Myocyte (in vitro differentiated cells): ENCODE measurements around the gene PMM2. TPM values are rescaled to one million over a fixed set of nuclear protein-coding genes. Genes with fewer than 3 reads are reported as not detected.

Experiments
- DNase-seq: peaks from one replicate; pipeline ENCODE4 v3.0.0-alpha.2; 2012; ENCODE audit warnings: low read depth
- total RNA-seq: library from RNA; depleted of rRNA; stranded (reverse); fragments of >200 nt; gene quantifications from 2 replicates; pipeline ENCODE4 v1.2.3, GENCODE V29; 2014

The PMM2 gene
- total RNA-seq, 1 donor from 2014 or later: 30.8 TPM

- DNase-seq: peak; percentile 94
Measured at GRCh38 chr16:8885674-8886592, 88.3 kb downstream of the PMM2 start.

DNA sequence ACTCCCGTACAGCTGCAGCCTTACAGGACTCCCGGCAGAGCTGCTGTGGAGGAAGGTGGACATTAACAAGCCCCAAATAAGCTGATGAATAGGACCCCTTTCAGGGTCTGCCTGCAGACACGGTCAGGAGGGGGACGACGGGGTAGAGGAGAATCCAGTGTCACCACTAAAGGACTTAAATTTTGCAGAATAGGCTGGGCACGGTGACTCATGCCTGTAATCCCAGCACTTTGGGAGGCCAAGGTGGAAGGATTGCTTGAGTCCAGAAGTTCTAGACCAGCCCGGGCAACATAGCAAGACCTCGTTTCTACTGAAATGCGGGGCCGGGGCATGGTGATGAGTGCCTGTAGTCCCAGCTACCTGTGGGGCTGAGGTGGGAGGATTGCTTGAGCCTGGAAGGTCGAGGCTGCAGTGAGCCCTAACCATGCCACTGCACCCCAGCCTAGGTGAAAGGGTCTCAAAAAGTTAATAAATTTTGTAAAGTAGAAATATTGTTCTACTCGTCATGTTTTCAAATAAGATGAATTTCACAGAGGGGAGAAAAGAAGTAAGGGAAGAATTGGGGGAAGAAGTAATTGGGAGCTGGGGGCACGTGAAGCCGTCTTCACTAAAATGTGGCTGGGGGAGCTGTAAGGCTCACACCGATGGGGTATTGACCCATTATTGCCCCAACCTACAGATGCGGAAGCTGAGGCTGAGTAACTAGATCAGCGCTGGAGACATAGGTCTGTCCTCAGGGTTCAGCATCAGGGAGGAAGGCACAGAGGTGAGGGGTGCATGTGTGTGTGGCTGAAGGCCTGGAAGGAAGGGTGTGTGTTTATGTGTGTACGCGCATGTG is 89.2 kb downstream of the PMM2 start:
- no peak for DNase-seq

GRCh38 chr16:8887431-8887765 is 89.8 kb downstream of the PMM2 start:
- no peak for DNase-seq

DNA sequence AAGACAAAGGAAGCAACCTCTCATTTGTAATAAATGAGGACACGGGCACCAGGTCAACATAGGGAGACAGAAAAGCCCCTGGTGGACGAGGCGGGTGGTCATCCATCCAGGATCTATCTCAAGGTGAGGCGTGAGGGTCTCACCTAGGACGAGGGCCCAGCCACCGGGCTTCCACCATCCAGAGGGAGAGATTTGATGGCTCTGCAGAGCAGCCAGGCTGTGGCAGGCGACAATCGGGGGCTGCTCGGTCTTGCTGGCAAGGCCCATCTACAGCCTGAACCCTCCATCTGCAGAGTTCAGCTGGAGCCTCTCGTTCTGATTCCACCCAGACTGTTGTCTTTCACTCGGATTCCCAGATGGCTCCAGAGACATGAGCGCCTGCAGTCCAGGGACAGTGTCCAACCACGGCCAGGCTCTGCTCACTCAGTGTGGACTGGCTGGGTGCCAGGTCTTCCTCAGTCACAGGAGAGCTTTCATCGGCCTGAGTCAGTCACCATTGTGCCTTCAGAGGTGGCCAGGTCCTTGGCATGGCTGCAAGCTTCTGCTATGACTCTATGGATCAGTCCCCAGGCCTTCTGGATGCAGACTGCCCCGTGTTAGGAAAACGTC is 90.4 kb downstream of the PMM2 start:
- DNase-seq: peak; percentile 95

GRCh38 chr16:8888951-8889892 is 91.6 kb downstream of the PMM2 start:
- no peak for DNase-seq

GRCh38 chr16:8889893-8890548 is 92.4 kb downstream of the PMM2 start:
- DNase-seq: no peak

DNA sequence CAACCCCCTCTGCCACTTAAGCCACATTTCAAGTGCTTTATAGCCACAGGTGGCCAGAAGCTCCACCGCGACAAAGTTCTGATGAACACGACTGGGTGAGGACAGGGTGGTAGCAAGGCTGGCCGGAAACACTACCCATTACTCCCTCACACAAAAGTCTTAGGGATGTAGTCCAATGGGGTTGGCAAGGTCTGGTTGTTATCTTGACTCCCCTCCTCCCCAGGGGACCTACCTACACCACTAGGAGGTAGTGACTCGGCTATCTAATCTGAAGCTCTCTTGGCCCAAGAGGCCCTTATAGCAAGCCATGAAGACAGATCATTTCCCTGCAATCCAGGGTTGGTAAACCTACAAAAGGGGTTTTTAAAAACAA is 92.9 kb downstream of the PMM2 start:
- DNase-seq: no peak

DNA sequence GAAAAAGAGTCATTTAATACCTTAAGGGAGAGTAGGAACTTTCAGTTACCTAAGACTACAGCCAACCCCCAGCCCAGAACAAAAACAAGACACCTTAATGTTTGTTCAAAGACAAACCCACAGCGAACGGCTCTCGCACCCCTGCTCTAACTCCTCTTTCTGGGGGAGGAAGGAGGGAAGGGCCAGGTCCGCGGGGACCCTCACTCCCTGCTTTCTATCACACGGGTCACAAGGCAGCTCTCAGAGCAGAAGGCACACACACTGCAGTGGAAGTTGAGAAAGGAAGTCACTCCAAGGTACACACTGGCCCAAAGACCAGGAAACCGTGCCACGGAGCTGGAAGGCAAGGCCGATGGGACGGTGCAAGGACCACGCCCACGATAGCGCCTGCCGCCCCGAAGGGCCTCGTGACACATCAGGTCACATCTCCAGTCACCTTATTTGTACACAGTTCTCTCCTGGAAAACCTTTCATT is 94.5 kb downstream of the PMM2 start:
- no peak for DNase-seq

DNA sequence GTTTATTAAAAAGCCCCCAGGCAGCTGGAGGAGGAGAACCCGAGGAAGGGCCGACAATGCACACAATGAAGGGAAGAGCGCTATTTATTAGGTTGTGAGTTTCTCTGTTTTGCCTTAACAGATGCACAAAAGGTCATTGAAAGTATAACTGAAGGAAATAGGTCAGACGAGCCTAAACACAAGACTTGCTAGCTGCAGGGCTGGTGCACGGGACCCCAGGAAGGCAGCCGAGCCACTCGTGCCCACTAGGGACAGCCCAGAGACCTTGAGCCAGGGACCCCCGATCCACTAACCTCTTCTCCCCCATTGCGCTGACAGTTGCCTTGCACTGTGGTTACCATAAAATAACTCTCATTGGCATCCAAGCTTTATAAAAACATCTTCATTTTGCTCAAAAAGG is 95.8 kb downstream of the PMM2 start:
- DNase-seq: no peak

GRCh38 chr16:8893976-8894690 is 96.5 kb downstream of the PMM2 start:
- DNase-seq: no peak

DNA sequence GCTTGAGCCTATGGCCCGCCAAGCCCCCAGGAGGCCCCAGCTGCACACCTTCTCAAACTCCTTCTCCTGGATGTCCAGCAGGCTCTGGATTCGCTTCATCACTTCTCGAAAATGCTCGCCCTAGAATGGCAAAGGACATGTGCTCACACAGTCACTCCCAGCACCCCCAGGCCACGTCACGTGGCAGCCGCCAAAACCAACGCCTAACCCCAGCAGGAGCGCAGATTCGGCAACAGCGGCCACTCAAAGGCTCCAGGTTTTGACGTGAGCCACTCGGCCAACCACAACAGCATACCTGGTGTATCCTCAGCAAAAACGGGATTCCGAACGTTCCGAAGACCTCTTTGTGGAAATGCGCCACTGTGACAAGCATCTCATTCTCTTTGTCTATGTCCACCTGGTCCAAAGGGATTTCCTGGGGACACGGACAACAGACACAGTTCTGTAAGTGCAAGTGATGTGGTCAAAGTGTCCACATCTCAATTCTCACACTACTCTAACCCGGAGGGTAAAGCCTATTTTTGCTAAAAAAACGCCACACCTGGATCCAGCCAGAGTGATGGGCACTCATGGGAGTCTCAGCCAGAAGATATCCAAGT is 97.2 kb downstream of the PMM2 start:
- DNase-seq: no peak

DNA sequence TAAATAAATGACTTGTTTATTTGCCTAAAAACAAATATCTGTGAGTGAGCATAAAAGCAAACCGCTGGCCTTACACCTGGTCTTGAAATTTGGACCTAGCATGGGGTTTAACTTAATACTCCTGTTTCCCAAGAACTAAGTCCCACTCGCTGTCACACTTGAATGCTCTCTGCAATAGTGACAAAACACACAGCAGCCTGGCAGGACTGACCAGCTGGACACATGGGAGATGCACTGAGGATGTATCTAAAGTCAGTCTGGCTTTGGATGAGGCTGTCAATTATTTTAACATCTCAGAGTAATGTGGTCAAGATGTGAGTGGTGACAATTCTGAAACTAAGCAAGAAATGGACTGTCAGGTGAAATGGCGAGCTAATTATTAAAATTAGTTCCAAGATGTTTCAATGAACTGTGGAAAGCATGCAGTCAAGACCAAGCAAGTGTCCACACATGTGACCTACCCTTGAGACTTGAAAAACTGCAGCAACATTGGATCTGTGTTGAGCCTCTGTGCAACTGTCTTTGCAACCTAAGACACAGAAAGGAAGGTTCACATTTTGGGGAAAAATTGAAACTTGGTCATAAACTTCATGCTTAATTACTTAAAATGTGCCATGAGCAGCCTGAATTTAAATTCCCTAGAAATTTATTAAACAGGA is 101.2 kb downstream of the PMM2 start:
- DNase-seq: no peak

Other genes starting within 250 kb of the PMM2 start
- not detected in 2 replicates for gene TMEM114, start 207.3 kb upstream of the PMM2 start, total RNA-seq
- gene METTL22, start 176.1 kb upstream of the PMM2 start, total RNA-seq: 38.9 and 451 TPM in 2 replicates
- gene ABAT, start 123.2 kb upstream of the PMM2 start, total RNA-seq: 3.2 and 6.3 TPM in 2 replicates
- 3.8 and 5.9 TPM in 2 replicates for gene TMEM186, start 200 bp upstream of the PMM2 start, total RNA-seq
- 91.4 and 96.3 TPM in 2 replicates for gene CARHSP1, start 71.2 kb downstream of the PMM2 start, total RNA-seq
- gene LITAFD, start 84.5 kb downstream of the PMM2 start, total RNA-seq: not detected in 2 replicates
- 57.2 and 69.3 TPM in 2 replicates for gene USP7, start 166.1 kb downstream of the PMM2 start, total RNA-seq